ENCODE measurements around the gene MTHFD1L.

The MTHFD1L gene

DNA sequence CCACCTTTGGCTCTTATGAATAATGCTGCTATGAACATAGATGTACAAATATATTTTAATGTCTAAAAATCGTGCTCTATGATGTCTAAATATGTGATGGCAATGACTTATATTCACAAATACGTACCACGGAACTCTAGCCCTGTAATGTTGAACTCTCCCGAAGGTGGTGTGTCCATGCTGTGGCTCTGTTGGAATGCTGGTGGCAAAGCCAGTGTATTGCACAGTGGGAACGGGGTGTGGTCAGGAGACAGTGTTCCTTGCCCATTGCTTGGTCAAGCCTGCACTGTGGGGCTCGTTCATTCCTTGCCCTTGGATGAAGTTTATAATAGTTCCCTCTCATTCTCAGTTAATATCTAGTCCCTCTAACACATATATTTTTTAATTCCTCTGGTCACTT lies 109.6 kb downstream of the MTHFD1L start:
- TF ChIP-seq, protein P1, sequence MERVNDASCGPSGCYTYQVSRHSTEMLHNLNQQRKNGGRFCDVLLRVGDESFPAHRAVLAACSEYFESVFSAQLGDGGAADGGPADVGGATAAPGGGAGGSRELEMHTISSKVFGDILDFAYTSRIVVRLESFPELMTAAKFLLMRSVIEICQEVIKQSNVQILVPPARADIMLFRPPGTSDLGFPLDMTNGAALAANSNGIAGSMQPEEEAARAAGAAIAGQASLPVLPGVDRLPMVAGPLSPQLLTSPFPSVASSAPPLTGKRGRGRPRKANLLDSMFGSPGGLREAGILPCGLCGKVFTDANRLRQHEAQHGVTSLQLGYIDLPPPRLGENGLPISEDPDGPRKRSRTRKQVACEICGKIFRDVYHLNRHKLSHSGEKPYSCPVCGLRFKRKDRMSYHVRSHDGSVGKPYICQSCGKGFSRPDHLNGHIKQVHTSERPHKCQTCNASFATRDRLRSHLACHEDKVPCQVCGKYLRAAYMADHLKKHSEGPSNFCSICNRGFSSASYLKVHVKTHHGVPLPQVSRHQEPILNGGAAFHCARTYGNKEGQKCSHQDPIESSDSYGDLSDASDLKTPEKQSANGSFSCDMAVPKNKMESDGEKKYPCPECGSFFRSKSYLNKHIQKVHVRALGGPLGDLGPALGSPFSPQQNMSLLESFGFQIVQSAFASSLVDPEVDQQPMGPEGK (CRISPR knock-in tag; IDR thresholded peaks at IDR 0.05; ENCODE audit: borderline replicate concordance), result no peak
- TF ChIP-seq ESRRG (CRISPR knock-in tag; IDR thresholded peaks at IDR 0.05) (no peak), ISL1 (CRISPR knock-in tag; IDR thresholded peaks at IDR 0.05) (no peak), TOX (CRISPR knock-in tag; IDR thresholded peaks at IDR 0.05; ENCODE audit: borderline replicate concordance) (no peak), BACH2 (CRISPR knock-in tag; IDR thresholded peaks at IDR 0.05; ENCODE audit: borderline replicate concordance) (no peak), ARNTL (CRISPR knock-in tag; IDR thresholded peaks at IDR 0.05; ENCODE audit: borderline replicate concordance, low read depth) (no peak), CSDC2 (CRISPR knock-in tag; IDR thresholded peaks at IDR 0.05) (no peak), ZC3H10 (CRISPR knock-in tag; IDR thresholded peaks at IDR 0.05) (no peak), ZNF8 (CRISPR knock-in tag; IDR thresholded peaks at IDR 0.05) (no peak), TCF4 (CRISPR knock-in tag; IDR thresholded peaks at IDR 0.05; ENCODE audit: borderline replicate concordance) (no peak), OSR1 (CRISPR knock-in tag; IDR thresholded peaks at IDR 0.05) (no peak), ZNF565 (CRISPR knock-in tag; conservative IDR thresholded peaks at IDR 0.05; ENCODE audit: low read depth) (no peak)
- TF ChIP-seq, protein P2, sequence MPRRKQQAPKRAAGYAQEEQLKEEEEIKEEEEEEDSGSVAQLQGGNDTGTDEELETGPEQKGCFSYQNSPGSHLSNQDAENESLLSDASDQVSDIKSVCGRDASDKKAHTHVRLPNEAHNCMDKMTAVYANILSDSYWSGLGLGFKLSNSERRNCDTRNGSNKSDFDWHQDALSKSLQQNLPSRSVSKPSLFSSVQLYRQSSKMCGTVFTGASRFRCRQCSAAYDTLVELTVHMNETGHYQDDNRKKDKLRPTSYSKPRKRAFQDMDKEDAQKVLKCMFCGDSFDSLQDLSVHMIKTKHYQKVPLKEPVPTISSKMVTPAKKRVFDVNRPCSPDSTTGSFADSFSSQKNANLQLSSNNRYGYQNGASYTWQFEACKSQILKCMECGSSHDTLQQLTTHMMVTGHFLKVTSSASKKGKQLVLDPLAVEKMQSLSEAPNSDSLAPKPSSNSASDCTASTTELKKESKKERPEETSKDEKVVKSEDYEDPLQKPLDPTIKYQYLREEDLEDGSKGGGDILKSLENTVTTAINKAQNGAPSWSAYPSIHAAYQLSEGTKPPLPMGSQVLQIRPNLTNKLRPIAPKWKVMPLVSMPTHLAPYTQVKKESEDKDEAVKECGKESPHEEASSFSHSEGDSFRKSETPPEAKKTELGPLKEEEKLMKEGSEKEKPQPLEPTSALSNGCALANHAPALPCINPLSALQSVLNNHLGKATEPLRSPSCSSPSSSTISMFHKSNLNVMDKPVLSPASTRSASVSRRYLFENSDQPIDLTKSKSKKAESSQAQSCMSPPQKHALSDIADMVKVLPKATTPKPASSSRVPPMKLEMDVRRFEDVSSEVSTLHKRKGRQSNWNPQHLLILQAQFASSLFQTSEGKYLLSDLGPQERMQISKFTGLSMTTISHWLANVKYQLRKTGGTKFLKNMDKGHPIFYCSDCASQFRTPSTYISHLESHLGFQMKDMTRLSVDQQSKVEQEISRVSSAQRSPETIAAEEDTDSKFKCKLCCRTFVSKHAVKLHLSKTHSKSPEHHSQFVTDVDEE (CRISPR knock-in tag; IDR thresholded peaks at IDR 0.05), result no peak
- no peak for ATAC-seq

DNA sequence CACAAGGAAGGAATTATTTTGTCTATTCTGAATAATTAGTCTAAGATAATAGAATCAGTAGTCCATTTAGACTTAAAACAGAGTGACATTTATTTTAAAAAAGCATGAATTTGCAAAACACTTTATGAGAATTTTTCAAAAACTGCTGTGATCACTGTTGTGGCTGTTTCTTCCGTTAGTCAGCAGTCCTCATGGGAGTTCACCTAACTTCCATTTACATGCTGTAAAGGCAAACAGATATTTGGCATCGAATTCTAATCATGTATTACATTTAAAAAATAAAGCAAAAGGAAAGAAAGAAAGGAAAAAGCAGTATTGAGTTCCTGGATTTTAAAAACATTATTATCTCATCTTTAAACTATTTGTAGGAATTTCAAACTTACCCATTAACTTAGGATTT lies 111.8 kb downstream of the MTHFD1L start:
- no peak for ATAC-seq
- TF ChIP-seq OSR1 (CRISPR knock-in tag; IDR thresholded peaks at IDR 0.05) (no peak), ISL1 (CRISPR knock-in tag; IDR thresholded peaks at IDR 0.05) (no peak), POU6F1 (CRISPR knock-in tag; IDR thresholded peaks at IDR 0.05; ENCODE audit: borderline replicate concordance, low read depth) (no peak), ZNF565 (CRISPR knock-in tag; conservative IDR thresholded peaks at IDR 0.05; ENCODE audit: low read depth) (no peak), ZC3H10 (CRISPR knock-in tag; IDR thresholded peaks at IDR 0.05) (no peak), SNAI2 (CRISPR knock-in tag; IDR thresholded peaks at IDR 0.05) (no peak)

GRCh38 chr6:150978624-150979023 lies 113.1 kb downstream of the MTHFD1L start:
- no peak for ATAC-seq
- TF ChIP-seq ZNF70 (CRISPR knock-in tag; IDR thresholded peaks at IDR 0.05) (no peak), ZC3H10 (CRISPR knock-in tag; IDR thresholded peaks at IDR 0.05) (no peak), ARNTL (CRISPR knock-in tag; IDR thresholded peaks at IDR 0.05; ENCODE audit: borderline replicate concordance, low read depth) (no peak), GLIS3 (CRISPR knock-in tag; IDR thresholded peaks at IDR 0.05) (no peak), OSR1 (CRISPR knock-in tag; IDR thresholded peaks at IDR 0.05) (no peak), SNAI2 (CRISPR knock-in tag; IDR thresholded peaks at IDR 0.05) (no peak), TCF4 (CRISPR knock-in tag; IDR thresholded peaks at IDR 0.05; ENCODE audit: borderline replicate concordance) (no peak), ZNF565 (CRISPR knock-in tag; conservative IDR thresholded peaks at IDR 0.05; ENCODE audit: low read depth) (no peak), TOX (CRISPR knock-in tag; IDR thresholded peaks at IDR 0.05; ENCODE audit: borderline replicate concordance) (no peak), CSRNP3 (CRISPR knock-in tag; IDR thresholded peaks at IDR 0.05) (no peak), CREB5 (CRISPR knock-in tag; IDR thresholded peaks at IDR 0.05; ENCODE audit: low read depth) (no peak), ZNF8 (CRISPR knock-in tag; IDR thresholded peaks at IDR 0.05) (no peak), ZFP30 (CRISPR knock-in tag; IDR thresholded peaks at IDR 0.05) (no peak), ISL1 (CRISPR knock-in tag; IDR thresholded peaks at IDR 0.05) (no peak), ESRRG (CRISPR knock-in tag; IDR thresholded peaks at IDR 0.05) (no peak), RARB (CRISPR knock-in tag; IDR thresholded peaks at IDR 0.05) (no peak)
- TF ChIP-seq, protein P2 (CRISPR knock-in tag; IDR thresholded peaks at IDR 0.05), result no peak

Measured in SK-N-SH treated with all-trans-retinoic acid at 6 μM for 48 hours (cell line).